Frontal cortex (tissue), 4 donors: ENCODE data around the gene NTM. TPM values are rescaled to one million over a fixed set of nuclear protein-coding genes. Genes with fewer than 3 reads are reported as not detected.
A peak's percentile ranks its signal among the peaks of the same experiment; 100 is the strongest.

Experiments
- DNase-seq, 2 donors: peaks; one replicate each; pipeline ENCODE4 v3.0.0; 2012; ENCODE audit warnings: low spot score in 2 of 2
- FAIRE-seq: peaks from 2 replicates; lab custom pipeline; 2012; peaks lifted over from hg19 to GRCh38; lab: Jason Lieb, UNC
- total RNA-seq: library from RNA; depleted of rRNA; stranded (reverse); fragments of >200 nt; gene quantifications from one replicate; pipeline ENCODE4 v1.2.3, GENCODE V29; 2014
- donor health status: control.
- donor health status: control.
- donor health status: control.

Gene NTM
- total RNA-seq, 1 donor from 2014 or later = 119 TPM

- FAIRE-seq = no peak
These were observed 515.8 kb downstream of the NTM start for GRCh38 chr11:131886201-131886600.

GRCh38 chr11:131888230-131888855 lies 517.9 kb downstream of the NTM start:
- no peak for FAIRE-seq
- DNase-seq = no peak

More at GRCh38 chr11:131886201-131886600, 515.8 kb downstream of the NTM start:
- DNase-seq = no peak

DNA sequence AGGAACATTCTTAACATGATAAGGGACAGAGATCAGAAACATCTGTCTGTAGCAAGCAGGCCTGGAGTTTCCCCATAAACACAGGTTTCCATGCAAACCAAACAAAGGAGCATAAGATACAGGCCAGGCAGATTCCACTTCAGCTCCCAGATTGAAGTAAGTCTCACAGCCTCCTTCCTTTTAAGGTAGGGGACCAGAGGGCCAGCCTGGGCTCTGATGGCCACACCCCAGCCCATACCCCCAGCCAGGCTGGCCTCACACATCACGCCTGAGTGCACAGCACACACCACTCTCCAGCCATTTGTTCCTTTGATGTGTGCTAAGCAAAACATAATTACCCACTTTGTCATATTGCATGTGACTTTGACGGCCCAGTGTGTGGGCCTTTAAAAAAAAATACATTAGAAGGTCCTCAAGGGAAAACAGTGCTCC lies 518.7 kb downstream of the NTM start:
- FAIRE-seq = no peak
- no peak for DNase-seq

DNA sequence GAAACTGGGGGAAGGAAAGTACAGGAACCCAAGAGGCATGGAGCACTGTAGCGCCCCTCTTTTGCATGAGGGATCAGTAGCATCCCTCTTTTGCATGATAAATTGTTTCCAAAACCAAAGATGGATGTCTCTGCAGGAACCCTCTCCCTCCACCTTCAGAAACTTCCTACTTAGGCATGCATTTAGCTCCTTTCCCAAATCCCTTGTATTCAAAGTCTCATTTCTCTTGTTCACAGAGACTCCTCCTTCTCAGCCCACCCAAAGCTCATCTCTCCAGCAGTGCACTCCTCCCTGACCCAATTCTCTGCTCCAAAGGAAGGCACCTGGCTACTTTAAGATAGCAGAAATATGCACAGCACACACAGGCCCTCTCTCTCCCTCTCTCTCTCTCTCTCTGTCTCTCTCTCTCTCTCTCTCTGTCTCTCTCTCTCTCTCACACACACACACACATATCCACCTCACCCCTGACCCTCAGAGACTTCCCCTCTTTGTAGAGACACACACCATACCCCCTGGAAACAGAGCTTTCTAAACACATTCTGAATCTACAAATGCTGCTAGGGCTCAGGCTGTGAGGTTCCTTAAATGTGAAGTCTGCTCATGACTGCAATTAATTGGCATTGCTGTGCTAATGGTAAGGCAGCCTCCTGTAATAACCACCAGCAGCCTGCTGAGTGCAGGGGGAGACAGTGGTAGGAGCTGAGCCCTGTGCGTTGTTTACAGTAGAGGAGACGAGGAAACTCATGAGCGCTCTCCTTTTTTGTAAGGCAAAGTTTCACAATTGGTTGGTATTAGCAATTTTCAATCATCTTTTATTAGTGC lies 519.6 kb downstream of the NTM start:
- DNase-seq (no peak), FAIRE-seq (no peak)

DNA sequence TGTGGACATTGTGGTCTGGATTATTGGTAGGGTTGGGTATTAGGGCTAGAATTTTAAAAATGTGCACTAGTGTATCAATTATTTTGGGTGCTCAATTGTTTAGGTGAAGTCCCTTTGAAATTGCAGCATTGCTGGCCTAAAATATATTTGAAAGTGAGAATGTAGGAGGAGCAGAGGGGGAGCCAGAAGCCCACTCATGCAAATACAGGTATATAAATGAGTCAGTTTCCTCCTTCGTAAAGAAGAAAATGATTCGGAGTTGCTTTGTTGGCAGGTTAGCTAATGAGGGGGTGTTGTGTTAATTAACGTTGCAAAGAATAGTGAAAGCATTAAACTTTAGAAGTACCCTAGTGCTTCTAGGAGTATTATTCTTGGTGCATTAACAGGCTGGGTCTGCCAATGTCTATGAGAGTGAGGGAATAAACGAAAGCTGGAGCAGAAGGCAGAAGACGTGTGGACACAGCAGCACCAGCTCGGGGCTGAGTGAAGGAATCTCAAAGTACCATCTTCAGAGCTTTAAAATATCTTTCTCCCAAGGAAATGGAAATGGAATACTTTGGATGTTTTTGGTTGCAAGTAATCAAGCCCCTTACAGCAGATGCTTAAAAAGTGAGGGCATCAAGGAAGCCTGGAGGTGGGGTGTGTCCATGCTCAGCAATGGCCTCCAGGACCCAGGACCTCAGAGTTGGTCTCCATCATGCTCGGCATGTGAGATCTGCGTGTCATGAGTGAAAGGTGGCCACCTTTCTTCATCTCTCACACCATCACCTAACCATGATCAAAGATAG lies 522.9 kb downstream of the NTM start:
- DNase-seq (no peak), FAIRE-seq (no peak)

DNA sequence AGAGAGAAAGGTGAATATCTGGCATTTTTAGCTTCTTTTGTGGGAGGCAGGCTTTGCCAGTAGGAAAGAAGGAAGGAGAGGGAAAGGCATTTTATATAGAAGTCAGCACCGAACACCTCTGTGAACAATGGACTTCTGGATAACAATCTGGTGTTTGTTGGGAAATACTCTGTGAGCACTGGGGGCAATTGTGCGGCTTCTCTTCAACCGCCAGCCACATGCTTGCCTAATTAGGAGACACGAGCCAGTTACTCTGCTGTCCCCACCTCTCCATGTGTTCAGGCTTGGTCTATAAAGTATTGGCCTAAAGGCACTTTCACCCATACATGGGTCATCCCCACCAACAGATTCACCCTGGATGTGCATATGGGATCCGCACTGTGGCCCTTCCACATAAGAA lies 523.6 kb downstream of the NTM start:
- DNase-seq (no peak), FAIRE-seq (no peak)

DNA sequence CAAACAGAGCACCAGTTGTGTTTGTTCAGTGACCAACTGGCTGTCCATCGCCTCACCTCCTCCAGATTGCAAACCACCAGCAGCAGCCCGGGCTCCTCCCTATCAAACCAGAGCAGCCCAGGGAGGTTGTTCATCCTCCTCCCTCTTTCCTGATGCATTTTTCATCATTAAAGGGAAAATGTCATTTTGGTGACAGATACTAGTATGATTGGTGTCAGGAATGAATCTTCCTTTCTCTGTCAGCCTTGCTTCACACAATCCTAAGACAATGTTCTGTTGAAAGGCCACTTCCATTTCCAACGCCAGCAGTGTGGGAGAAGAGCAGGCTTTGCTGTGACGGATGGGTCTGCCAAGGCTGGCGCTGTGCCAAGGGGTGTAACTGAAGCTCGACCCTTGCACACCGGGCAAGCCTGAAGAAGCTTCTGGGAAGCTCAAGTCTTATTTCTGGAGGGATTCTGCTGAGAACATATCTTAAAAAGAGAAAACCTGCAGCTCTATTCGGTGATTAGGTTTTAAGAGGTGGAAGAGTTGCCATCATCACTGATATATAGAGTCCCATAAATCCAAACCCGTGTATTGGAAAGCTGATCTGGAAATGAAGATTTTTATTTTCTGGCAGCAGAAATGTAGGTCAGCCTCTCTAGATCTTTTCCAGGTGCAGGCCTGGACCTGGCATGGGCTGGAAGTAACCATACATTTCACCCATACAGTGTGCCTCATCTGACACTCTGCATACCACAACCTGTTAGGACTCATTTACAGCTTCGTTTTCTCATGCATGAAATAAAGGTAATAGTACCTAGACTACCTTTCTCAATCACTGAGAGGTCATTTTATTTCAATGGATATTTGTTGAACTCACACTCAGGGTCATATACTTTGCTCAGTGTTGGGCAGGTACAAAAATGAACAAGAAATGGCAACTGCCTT lies 524.5 kb downstream of the NTM start:
- FAIRE-seq (no peak), DNase-seq (no peak)

GRCh38 chr11:131895865-131896264 lies 525.5 kb downstream of the NTM start:
- DNase-seq = no peak
- no peak for FAIRE-seq

DNA sequence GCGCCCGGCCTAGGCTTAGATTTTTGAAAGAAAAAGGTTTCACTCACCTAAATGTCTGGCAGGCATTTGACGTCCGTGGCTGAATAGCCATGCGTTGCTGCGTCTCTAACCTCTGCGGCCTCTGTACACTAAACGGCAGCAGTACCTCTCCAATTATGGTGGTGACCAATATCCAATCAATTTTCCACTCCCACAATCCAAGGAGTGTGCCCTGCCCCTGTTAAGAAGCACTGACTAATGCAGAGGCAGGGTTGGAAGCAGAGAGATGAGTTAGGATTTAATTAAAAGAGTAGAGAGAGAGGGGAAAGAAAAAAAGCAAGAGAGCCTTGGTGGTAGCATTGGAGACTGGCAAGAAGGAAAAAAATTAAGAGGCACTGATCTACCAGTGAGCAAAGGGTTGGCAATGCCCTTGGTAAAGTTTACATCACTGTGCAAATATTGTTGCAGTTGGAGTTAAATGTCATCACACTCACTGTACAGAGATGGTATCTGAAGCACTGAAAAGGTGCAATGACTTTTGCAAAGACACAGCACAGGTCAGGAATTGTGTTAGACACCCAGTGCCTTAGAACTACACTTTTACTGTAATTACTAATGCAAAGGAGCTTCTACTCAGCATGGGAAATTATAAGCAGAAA lies 526.7 kb downstream of the NTM start:
- FAIRE-seq = no peak
- no peak for DNase-seq

- DNase-seq = no peak
- no peak for FAIRE-seq
These were observed 527.5 kb downstream of the NTM start for GRCh38 chr11:131897956-131898355.

GRCh38 chr11:131898949-131899348 lies 528.5 kb downstream of the NTM start:
- DNase-seq (no peak), FAIRE-seq (no peak)

GRCh38 chr11:131899950-131900580 lies 529.6 kb downstream of the NTM start:
- no peak for DNase-seq
- no peak for FAIRE-seq

DNA sequence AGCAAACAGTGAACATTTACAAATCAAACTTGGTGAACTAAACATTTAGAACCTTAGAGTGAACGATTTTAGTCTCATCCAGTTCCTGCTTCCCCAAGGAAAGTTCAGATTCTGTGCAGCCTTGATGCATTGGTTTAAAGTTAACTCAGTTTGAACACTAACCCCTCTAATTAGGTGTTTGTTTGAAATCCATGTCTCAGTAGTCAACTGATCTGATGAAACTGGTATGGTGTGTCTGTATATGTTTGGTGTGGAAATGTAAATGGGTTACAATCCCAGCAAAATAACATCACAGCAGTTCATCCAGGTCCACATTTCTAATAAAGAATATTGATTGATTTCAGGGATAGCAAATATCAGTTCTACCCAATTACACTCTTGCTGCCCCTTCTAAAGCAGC lies 532.0 kb downstream of the NTM start:
- DNase-seq (no peak), FAIRE-seq (no peak)

GRCh38 chr11:131903074-131903473 lies 532.7 kb downstream of the NTM start:
- FAIRE-seq = no peak
- DNase-seq = no peak

- DNase-seq = no peak
- no peak for FAIRE-seq
These were observed 534.3 kb downstream of the NTM start for GRCh38 chr11:131904756-131905155.

DNA sequence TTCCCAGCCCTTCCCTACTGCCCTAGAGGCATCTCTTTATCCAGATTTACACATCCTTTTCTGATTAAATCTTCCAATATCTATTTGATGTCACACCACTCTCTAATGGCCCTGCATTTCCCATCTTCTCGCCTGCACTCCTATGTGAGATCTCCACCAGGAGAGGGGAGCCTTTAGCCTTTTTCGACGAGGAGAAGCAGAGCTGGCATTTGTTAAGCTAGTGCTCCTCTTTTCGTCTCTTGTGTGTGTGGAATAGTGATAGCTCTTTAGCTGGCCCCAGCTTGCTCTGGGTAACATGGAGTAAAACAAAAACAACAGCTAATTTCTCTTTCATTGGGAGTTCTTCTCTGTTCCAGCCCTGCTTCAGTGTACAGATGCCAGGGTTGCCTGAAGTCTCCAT lies 536.5 kb downstream of the NTM start:
- peak in 1 of 2 donors; percentile 36 for DNase-seq
- FAIRE-seq = no peak

DNA sequence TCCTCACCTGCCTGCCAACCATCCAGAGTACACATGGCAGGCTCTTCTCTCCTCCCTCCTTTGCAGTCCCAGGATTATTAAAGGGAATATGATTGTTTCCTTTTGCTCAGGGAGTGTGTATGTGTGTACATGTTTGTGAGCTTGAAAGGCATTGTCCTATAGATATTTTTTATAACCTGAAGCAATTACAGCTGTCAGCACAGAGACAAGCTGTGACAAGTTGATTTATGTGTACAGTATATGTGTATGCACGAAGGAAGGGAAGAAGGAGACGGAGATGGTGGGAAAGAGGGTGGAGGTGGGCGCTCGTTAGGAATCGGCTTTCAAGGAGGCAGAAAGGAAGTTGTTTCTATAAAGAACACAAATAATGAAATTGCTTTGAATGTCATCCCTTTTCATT lies 537.0 kb downstream of the NTM start:
- no peak for FAIRE-seq
- no peak for DNase-seq

- DNase-seq = no peak
- no peak for FAIRE-seq
These were observed 537.9 kb downstream of the NTM start for GRCh38 chr11:131908316-131908715.
